Common myeloid progenitor, CD34-positive (primary cell): ENCODE measurements around the gene MAMDC2.

Experiments
- CTCF ChIA-PET: fragments of 350-600 bp; sonication (Branson Sonifier 250); formaldehyde crosslinking; loops from one replicate; lab custom pipeline; 2021; ENCODE audit warnings: antibody characterized with exemption; lab: Charles Lee
- POLR2A ChIA-PET: fragments of 350-600 bp; sonication (Branson Sonifier 250); formaldehyde crosslinking; loops from one replicate; lab custom pipeline; 2021; ENCODE audit warnings: antibody characterized with exemption; lab: Charles Lee
- DNase-seq, 3 donors: peaks; one replicate each; pipeline versions ENCODE4 v3.0.0 to v3.0.0-alpha.2; 2013
- H3K27ac ChIP-seq, 2 experiments: 1 replicate in 1 of 2; 2 replicates in 1 of 2; pipeline ENCODE4 v1.7.0; 2013; ENCODE audit warnings: inconsistent platforms in 2 of 2, low read length in 2 of 2, mild to moderate bottlenecking in 2 of 2, low read depth in 1 of 2, moderate library complexity in 1 of 2; ENCODE audit not compliant: severe bottlenecking in 2 of 2, insufficient read depth in 1 of 2, poor library complexity in 1 of 2
- H3K27me3 ChIP-seq, 5 experiments: replicated peaks in 2 of 5; 1 replicate in 3 of 5; 2 replicates in 2 of 5; pipeline versions ENCODE4 v1.6.1 to v1.7.0; 2013; ENCODE audit warnings: low read length in 4 of 5, mild to moderate bottlenecking in 2 of 5, moderate library complexity in 2 of 5, inconsistent platforms in 1 of 5; ENCODE audit not compliant: insufficient read depth in 5 of 5, control insufficient read depth in 4 of 5
- H3K36me3 ChIP-seq, 4 experiments: 1 replicate in 2 of 4; 2 replicates in 2 of 4; pipeline versions ENCODE4 v1.6.1 to v1.7.0; 2013; ENCODE audit warnings: low read length in 3 of 4, control low read depth in 1 of 4, mild to moderate bottlenecking in 1 of 4; ENCODE audit not compliant: control insufficient read depth in 4 of 4, insufficient read depth in 4 of 4
- H3K4me1 ChIP-seq, 4 experiments: 1 replicate in 3 of 4; 2 replicates in 1 of 4; pipeline versions ENCODE4 v1.6.1 to v1.7.1; 2013; ENCODE audit warnings: low read length in 3 of 4, mild to moderate bottlenecking in 3 of 4, control low read depth in 1 of 4, inconsistent platforms in 1 of 4, moderate library complexity in 1 of 4; ENCODE audit not compliant: control insufficient read depth in 4 of 4, insufficient read depth in 4 of 4; ENCODE audit errors: control extremely low read depth in 1 of 4
- H3K4me3 ChIP-seq, 7 experiments: 1 replicate in 4 of 7; 2 replicates in 3 of 7; pipeline versions ENCODE4 v1.5.1 to v1.7.0; 2013; ENCODE audit warnings: mild to moderate bottlenecking in 7 of 7, low read length in 6 of 7, moderate library complexity in 6 of 7, inconsistent platforms in 2 of 7, low read depth in 2 of 7, control low read depth in 1 of 7; ENCODE audit not compliant: insufficient read depth in 4 of 7, control insufficient read depth in 1 of 7; ENCODE audit errors: extremely low read depth in 1 of 7
- H3K9me3 ChIP-seq, 5 experiments: 1 replicate in 4 of 5; 2 replicates in 1 of 5; pipeline versions ENCODE4 v1.6.1 to v1.7.1; 2013; ENCODE audit warnings: low read length in 4 of 5, mild to moderate bottlenecking in 2 of 5, inconsistent platforms in 1 of 5, low read depth in 1 of 5, moderate library complexity in 1 of 5; ENCODE audit not compliant: control insufficient read depth in 4 of 5, insufficient read depth in 2 of 5; ENCODE audit errors: control extremely low read depth in 1 of 5
- WGBS: methylation state at CpG from one replicate; pipeline ENCODE4 v1.1.5; 2013; ENCODE audit not compliant: insufficient coverage; 5-methylcytosine and 5-hydroxymethylcytosine counted together

MAMDC2 gene

DNA sequence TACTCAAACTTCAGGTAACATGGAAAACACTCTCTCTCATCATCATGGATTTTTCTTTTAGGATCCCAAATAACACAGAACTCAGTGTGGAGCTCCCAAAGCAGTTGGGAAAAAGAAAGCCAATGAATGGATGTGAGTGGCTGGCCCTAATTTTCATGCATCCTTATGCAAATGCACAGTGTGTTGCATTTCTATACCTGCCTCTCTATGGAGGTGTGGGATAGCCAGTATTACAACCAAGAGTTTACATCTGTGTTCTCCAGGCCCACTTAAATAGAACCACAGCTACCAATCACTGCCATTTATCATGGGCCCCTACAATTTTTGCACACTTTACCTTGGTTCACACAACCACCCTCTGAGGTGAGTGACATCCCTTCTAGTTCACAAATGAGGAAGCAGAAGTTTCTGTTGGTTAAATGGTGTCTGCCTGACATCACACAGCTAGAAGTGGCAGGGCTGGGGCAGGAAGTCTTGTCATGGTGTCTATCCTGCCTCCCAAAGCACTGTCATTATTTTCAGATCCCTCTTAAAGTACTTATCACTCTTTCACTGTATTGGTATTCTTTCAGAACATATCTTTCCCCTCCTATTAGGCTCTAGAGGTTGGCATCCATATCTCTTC is 17.3 kb downstream of the MAMDC2 start:
- Histone ChIP-seq H3K4me3 (no peak overlapping the region), H3K27ac (no peak overlapping the region), H3K4me1 (peaks cover 0 to 7% (median 3%) of the 10 kb centered on the region in 4 experiments), H3K9me3 (no peaks in the 10 kb centered on the region), H3K27me3 (peaks cover 0 to 2% (median 0%) of the 10 kb centered on the region in 5 experiments), H3K36me3 (peaks cover 0 to 4% (median 2%) of the 10 kb centered on the region in 4 experiments)
- DNase-seq = peak in 2 of 3 donors; percentile 74 to 83
- CTCF ChIA-PET = interaction anchor here (1.5 kb wide), 1 partner anchor 52 kb away, joined by 3 read pairs; no protein-coding TSS in a partner anchor
- POLR2A ChIA-PET = no interaction called here

DNA sequence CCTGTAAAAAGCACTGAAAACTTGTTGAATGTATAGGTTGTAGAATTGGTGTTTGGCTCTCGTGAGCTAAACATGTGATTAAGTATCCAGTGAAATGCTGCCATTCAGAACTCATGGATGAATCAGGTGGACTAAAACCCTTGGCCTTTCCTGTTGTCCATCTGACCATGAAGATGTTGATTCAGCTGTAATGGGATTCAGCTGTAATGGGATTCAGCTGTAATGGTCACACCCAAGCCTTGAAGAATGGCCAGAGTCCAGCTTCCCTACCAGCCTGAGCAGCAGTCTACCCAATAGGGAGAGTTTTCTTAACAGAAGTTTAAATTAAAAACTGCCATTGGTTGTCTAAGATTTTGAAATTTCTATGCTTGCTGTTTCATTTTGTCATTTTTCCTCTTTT is 18.1 kb downstream of the MAMDC2 start:
- DNase-seq = no peak
- H3K4me1 ChIP-seq = peaks cover 0 to 7% (median 3%) of the 10 kb centered on the region in 4 experiments
- no peak overlapping the region for H3K27ac ChIP-seq
- ChIA-PET POLR2A (no interaction called here), CTCF (interaction anchor here (1.3 to 1.5 kb wide), 3 partner anchors 17 to 51 kb away, joined by 3 read pairs; no protein-coding TSS in a partner anchor)
- peaks cover 0 to 4% (median under 1%) of the 10 kb centered on the region in 4 experiments for H3K36me3 ChIP-seq
- peaks cover 0 to 2% (median 0%) of the 10 kb centered on the region in 5 experiments for H3K27me3 ChIP-seq
- no peak overlapping the region for H3K4me3 ChIP-seq
- no peaks in the 10 kb centered on the region for H3K9me3 ChIP-seq
- 100% methylated on average over 1 of the region's 1 CpG for WGBS

DNA sequence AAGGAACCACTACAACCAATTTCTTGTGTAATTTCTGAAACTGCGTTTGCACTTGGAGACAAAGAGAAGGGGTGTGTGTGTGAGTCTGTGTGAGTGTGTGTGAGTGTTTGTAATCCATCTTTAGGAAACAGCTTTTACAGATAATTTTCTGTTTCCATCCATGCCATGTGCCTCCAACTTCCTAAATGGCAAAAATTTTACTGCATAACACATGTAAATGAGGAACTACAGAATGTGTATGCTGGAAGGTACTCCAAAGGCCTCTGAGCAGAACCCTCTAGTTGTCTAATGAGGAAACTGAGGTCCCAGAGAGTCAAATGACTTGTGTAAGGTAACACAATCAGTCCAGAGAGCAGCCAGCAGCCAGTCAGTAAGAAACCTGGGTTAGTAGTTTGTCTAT is 20.8 kb downstream of the MAMDC2 start:
- POLR2A ChIA-PET = no interaction called here
- peaks cover 0 to 2% (median 0%) of the 10 kb centered on the region in 5 experiments for H3K27me3 ChIP-seq
- CTCF ChIA-PET = interaction anchor here (0.8 to 2.7 kb wide), 3 partner anchors 11 to 17 kb away, joined by 3 to 7 read pairs (median 4); no protein-coding TSS in a partner anchor
- H3K27ac ChIP-seq = no peak overlapping the region
- peaks cover 0 to 7% (median 3%) of the 10 kb centered on the region in 4 experiments for H3K4me1 ChIP-seq
- no peaks in the 10 kb centered on the region for H3K9me3 ChIP-seq
- no peaks in the 10 kb centered on the region for H3K36me3 ChIP-seq
- H3K4me3 ChIP-seq = no peak overlapping the region
- peak in 2 of 3 donors; percentile 54 to 66 for DNase-seq
- whole genome bisulfite sequencing = no CpG with 5 or more reads among the region's 1 CpG

DNA sequence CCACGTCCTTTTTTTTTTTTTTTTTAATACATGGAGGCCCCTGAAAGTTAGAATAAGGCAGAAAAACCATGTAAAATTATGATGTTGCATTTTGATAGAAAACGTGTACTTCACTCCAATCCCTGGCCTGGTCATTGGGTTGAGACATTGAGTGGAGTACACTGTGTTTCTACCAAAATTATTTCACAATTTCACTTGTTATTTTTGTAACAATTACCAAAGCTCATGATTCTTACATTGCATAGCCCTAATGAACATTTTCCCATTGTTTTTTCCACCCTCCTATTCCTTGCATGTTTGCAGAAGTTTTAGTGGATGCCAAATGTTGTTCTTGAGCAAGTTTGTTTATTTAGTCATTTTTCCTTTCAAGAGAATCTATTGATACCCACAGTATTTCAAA is 21.9 kb downstream of the MAMDC2 start:
- Histone ChIP-seq H3K27ac (no peak overlapping the region), H3K9me3 (no peaks in the 10 kb centered on the region), H3K4me1 (peaks cover 0 to 7% (median 3%) of the 10 kb centered on the region in 4 experiments), H3K36me3 (peaks cover 0 to 2% (median 0%) of the 10 kb centered on the region in 4 experiments), H3K4me3 (no peak overlapping the region), H3K27me3 (peaks cover 0 to 2% (median 0%) of the 10 kb centered on the region in 5 experiments)
- ChIA-PET CTCF (interaction anchor here (0.6 to 1.1 kb wide), 3 partner anchors 13 to 45 kb away, joined by 3 to 4 read pairs (median 3); no protein-coding TSS in a partner anchor), POLR2A (no interaction called here)
- no peak for DNase-seq
- WGBS = no CpG with 5 or more reads among the region's 2 CpGs

DNA sequence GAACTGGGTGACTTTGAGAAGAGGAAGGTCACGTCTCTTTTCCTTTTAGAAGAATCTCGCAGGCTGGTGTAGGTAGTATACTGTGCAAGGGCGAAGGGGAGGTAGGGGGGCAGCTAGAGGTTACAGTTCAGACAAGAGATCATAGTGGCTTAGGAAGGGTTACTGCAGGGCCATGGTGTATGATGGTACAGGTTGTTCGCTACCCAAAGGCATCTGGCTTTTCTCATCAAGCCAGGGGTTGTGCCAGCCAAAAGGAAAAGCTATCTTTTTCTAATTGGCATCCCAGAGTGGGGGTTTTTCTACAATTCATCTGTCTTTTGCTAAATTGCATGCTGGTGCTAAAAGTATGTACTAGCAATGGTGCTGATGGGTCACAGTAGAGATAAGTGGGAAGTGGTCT is 22.8 kb downstream of the MAMDC2 start:
- ChIA-PET POLR2A (no interaction called here), CTCF (interaction anchor here (1.5 kb wide), 2 partner anchors 11 to 13 kb away, joined by 4 to 5 read pairs; no protein-coding TSS in a partner anchor)

GRCh38 chr9:70066874-70067273 is 23.2 kb downstream of the MAMDC2 start:
- WGBS = 100% methylated on average over 2 of the region's 2 CpGs
- ChIA-PET CTCF (interaction anchor here (1.5 kb wide), 2 partner anchors 11 to 12 kb away, joined by 4 to 5 read pairs; no protein-coding TSS in a partner anchor), POLR2A (no interaction called here)
- H3K9me3 ChIP-seq = no peaks in the 10 kb centered on the region
- no peak overlapping the region for H3K27ac ChIP-seq
- peaks cover 0 to 2% (median 0%) of the 10 kb centered on the region in 4 experiments for H3K36me3 ChIP-seq
- peaks cover 0 to 2% (median 0%) of the 10 kb centered on the region in 5 experiments for H3K27me3 ChIP-seq
- DNase-seq = no peak
- no peak overlapping the region for H3K4me3 ChIP-seq
- H3K4me1 ChIP-seq = peaks cover 0 to 2% (median 0%) of the 10 kb centered on the region in 4 experiments

More for the DNA sequence above, 22.8 kb downstream of the MAMDC2 start:
- no peak for DNase-seq
- H3K27ac ChIP-seq = no peak overlapping the region
- peaks cover 0 to 2% (median under 1%) of the 10 kb centered on the region in 4 experiments for H3K4me1 ChIP-seq
- H3K36me3 ChIP-seq = peaks cover 0 to 2% (median 0%) of the 10 kb centered on the region in 4 experiments
- no peaks in the 10 kb centered on the region for H3K9me3 ChIP-seq
- WGBS = 98% methylated on average over 3 of the region's 4 CpGs
- H3K27me3 ChIP-seq = peaks cover 0 to 2% (median 0%) of the 10 kb centered on the region in 5 experiments
- H3K4me3 ChIP-seq = no peak overlapping the region

GRCh38 chr9:70069704-70070103 is 26.1 kb downstream of the MAMDC2 start:
- H3K27ac ChIP-seq = no peak overlapping the region
- H3K4me3 ChIP-seq = no peak overlapping the region
- POLR2A ChIA-PET = no interaction called here
- DNase-seq = no peak
- H3K36me3 ChIP-seq = peaks cover 0 to 2% (median under 1%) of the 10 kb centered on the region in 4 experiments
- peaks cover 0 to 2% (median 0%) of the 10 kb centered on the region in 4 experiments for H3K4me1 ChIP-seq
- CTCF ChIA-PET = interaction anchor here (0.7 kb wide), 1 partner anchor 22 kb away, joined by 3 read pairs; no protein-coding TSS in a partner anchor
- peaks cover 0 to 2% (median 0%) of the 10 kb centered on the region in 5 experiments for H3K27me3 ChIP-seq
- 100% methylated on average over 2 of the region's 3 CpGs for WGBS
- no peaks in the 10 kb centered on the region for H3K9me3 ChIP-seq
